ENCODE measurements around the gene ACMSD.

The ACMSD gene

GRCh38 chr2:134910763-134911399 lies 72.5 kb downstream of the ACMSD start:
- Histone ChIP-seq H3K4me3 (replicated peaks; ENCODE audit: insufficient read depth, low read length) (no peak overlapping the region), H3K27me3 (ENCODE audit: insufficient read depth, poor library complexity, severe bottlenecking) (no peaks in the 10 kb centered on the region), H3K27ac (replicated peaks) (no peak overlapping the region)
- DNase-seq (ENCODE audit: low read depth in 1 of 2, low spot score in 1 of 2): no peak
- TF ChIP-seq CTCF (IDR thresholded peaks at IDR 0.05; ENCODE audit: insufficient read depth, low read length): no peak
- TF ChIP-seq REST (IDR thresholded peaks at IDR 0.05; ENCODE audit: insufficient replicate concordance, low read depth): no peak
- no peak for TF ChIP-seq SPI1 (IDR thresholded peaks at IDR 0.05; ENCODE audit: borderline replicate concordance, low read depth)
- TF ChIP-seq GABPA (IDR thresholded peaks at IDR 0.05; ENCODE audit: low read depth): no peak
- no peak for TF ChIP-seq POLR2AphosphoS5 (IDR thresholded peaks at IDR 0.05; ENCODE audit: low read depth)

DNA sequence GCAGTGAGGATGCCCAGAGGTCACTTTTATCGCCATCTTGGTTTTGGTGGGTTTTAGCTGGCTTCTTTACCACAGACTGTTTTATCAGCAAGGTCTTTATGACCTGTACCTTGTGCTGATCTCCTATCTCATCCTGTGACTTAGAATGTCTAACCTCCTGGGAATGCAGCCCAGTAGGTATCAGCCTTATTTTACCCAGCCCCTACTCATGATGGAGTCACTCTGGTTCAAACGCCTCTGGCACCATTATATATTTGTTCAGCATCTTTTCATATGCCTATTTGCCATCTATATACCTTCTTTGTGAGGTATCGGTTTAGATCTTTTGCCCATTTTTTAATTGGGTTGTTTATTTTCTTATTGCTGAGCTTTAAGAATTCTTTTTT lies 73.0 kb downstream of the ACMSD start:
- Histone ChIP-seq H3K4me3 (replicated peaks; ENCODE audit: insufficient read depth, low read length) (no peak overlapping the region), H3K27me3 (ENCODE audit: insufficient read depth, poor library complexity, severe bottlenecking) (no peaks in the 10 kb centered on the region)

More for the DNA sequence above, 73.0 kb downstream of the ACMSD start:
- DNase-seq (ENCODE audit: low read depth in 1 of 2, low spot score in 1 of 2): no peak
- H3K27ac ChIP-seq (replicated peaks): no peak overlapping the region
- TF ChIP-seq CTCF (IDR thresholded peaks at IDR 0.05; ENCODE audit: insufficient read depth, low read length) (no peak), GABPA (IDR thresholded peaks at IDR 0.05; ENCODE audit: low read depth) (no peak), SPI1 (IDR thresholded peaks at IDR 0.05; ENCODE audit: borderline replicate concordance, low read depth) (no peak), REST (IDR thresholded peaks at IDR 0.05; ENCODE audit: insufficient replicate concordance, low read depth) (no peak), POLR2AphosphoS5 (IDR thresholded peaks at IDR 0.05; ENCODE audit: low read depth) (no peak)

Data from HL-60 (cell line).